B cell (primary cell): ENCODE measurements around the gene EXOC3L1.

Source experiments
- CTCF ChIP-seq: fragments of 200-600 bp; IDR thresholded peaks from one replicate; pipeline ENCODE4 v1.8.0; 2022; ENCODE audit warnings: antibody characterized with exemption, mild to moderate bottlenecking
- EZH2 ChIP-seq: IDR thresholded peaks from 2 replicates; pipeline ENCODE4 v1.6.1; 2012; ENCODE audit warnings: borderline replicate concordance, low read depth, mild to moderate bottlenecking, moderate library complexity, low read length; ENCODE audit not compliant: insufficient read depth, poor library complexity, severe bottlenecking

DNA sequence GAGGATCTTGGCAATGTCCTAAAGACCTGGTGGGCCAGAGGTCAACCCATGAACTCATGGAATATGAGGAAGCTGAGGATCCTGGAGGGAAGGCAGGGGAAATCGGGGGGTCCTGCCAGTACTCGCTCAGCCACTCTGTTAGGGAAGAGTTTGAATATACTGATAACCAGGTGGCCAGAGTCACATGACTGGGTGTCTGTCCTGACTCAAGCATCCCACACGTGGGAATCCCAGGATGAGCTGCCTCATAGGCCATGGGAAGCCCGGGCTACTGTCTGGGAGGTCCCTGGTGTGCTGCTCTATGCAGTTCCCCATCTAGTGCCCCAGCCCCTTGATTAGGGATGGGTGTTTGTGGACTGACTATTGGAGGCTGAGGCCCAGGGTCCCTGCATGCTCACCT, 1.6 kb downstream of the EXOC3L1 start:
- TF ChIP-seq CTCF (no peak), EZH2 (no peak)
